Measurements from ENCODE around the gene NGFR.
A peak's percentile ranks its signal among the peaks of the same experiment; 100 is the strongest.

Gene NGFR

GRCh38 chr17:49494986-49495841 is at the start of gene NGFR:
TSS of gene NGFR (plus strand) at chr17:49495293. CDS start at chr17:49495418, 125 bp downstream.
- Histone ChIP-seq H3K4me1 (ENCODE audit: insufficient read depth, poor library complexity, severe bottlenecking) (no peaks in the 10 kb centered on the region), H3K27me3 (ENCODE audit: insufficient read depth, poor library complexity, severe bottlenecking) (peaks cover 24% of the 10 kb centered on the region), H3K36me3 (ENCODE audit: low read depth) (no peaks in the 10 kb centered on the region), H3K9me3 (ENCODE audit: severe bottlenecking) (no peaks in the 10 kb centered on the region), H3K4me3 (ENCODE audit: severe bottlenecking) (peak within 1 kb of the TSS; percentile 60), H3K27ac (ENCODE audit: poor library complexity, severe bottlenecking) (no peak within 1 kb of the TSS)
- DNase-seq (ENCODE audit: low spot score) (no peak), ATAC-seq (ENCODE audit: low read depth) (peak; percentile 66)
- no peak for TF ChIP-seq CTCF (IDR thresholded peaks at IDR 0.05; ENCODE audit: poor library complexity, severe bottlenecking)

GRCh38 chr17:49445591-49445990 is 49.5 kb upstream of the NGFR start:
- DNase-seq (ENCODE audit: low spot score) (peak; percentile 54), ATAC-seq (ENCODE audit: low read depth) (no peak)
- H3K36me3 ChIP-seq (ENCODE audit: low read depth): no peaks in the 10 kb centered on the region
- no peak for TF ChIP-seq CTCF (IDR thresholded peaks at IDR 0.05; ENCODE audit: poor library complexity, severe bottlenecking)
- no peak overlapping the region for H3K4me3 ChIP-seq (ENCODE audit: severe bottlenecking)
- no peaks in the 10 kb centered on the region for H3K9me3 ChIP-seq (ENCODE audit: severe bottlenecking)
- H3K4me1 ChIP-seq (ENCODE audit: insufficient read depth, poor library complexity, severe bottlenecking): peaks cover 3% of the 10 kb centered on the region
- H3K27me3 ChIP-seq (ENCODE audit: insufficient read depth, poor library complexity, severe bottlenecking): no peaks in the 10 kb centered on the region
- no peak overlapping the region for H3K27ac ChIP-seq (ENCODE audit: poor library complexity, severe bottlenecking)

GRCh38 chr17:49447628-49448302 is 47.3 kb upstream of the NGFR start:
- TF ChIP-seq CTCF (IDR thresholded peaks at IDR 0.05; ENCODE audit: poor library complexity, severe bottlenecking): no peak
- H3K9me3 ChIP-seq (ENCODE audit: severe bottlenecking): no peaks in the 10 kb centered on the region
- H3K4me1 ChIP-seq (ENCODE audit: insufficient read depth, poor library complexity, severe bottlenecking): peaks cover 6% of the 10 kb centered on the region
- ATAC-seq (ENCODE audit: low read depth): no peak
- peak; percentile 23 for DNase-seq (ENCODE audit: low spot score)
- no peaks in the 10 kb centered on the region for H3K27me3 ChIP-seq (ENCODE audit: insufficient read depth, poor library complexity, severe bottlenecking)
- H3K4me3 ChIP-seq (ENCODE audit: severe bottlenecking): no peak overlapping the region
- no peak overlapping the region for H3K27ac ChIP-seq (ENCODE audit: poor library complexity, severe bottlenecking)
- no peaks in the 10 kb centered on the region for H3K36me3 ChIP-seq (ENCODE audit: low read depth)

- no peaks in the 10 kb centered on the region for H3K36me3 ChIP-seq (ENCODE audit: low read depth)
- no peaks in the 10 kb centered on the region for H3K9me3 ChIP-seq (ENCODE audit: severe bottlenecking)
- H3K27me3 ChIP-seq (ENCODE audit: insufficient read depth, poor library complexity, severe bottlenecking): no peaks in the 10 kb centered on the region
- peaks cover 6% of the 10 kb centered on the region for H3K4me1 ChIP-seq (ENCODE audit: insufficient read depth, poor library complexity, severe bottlenecking)
- no peak for ATAC-seq (ENCODE audit: low read depth)
- H3K27ac ChIP-seq (ENCODE audit: poor library complexity, severe bottlenecking): no peak overlapping the region
- no peak for DNase-seq (ENCODE audit: low spot score)
- H3K4me3 ChIP-seq (ENCODE audit: severe bottlenecking): no peak overlapping the region
- TF ChIP-seq CTCF (IDR thresholded peaks at IDR 0.05; ENCODE audit: poor library complexity, severe bottlenecking): no peak
Observed at GRCh38 chr17:49450181-49450580, 44.9 kb upstream of the NGFR start.
